ENCODE measurements around the gene ALG1.
"Not testable (repeated sequence)": the region's sequence is repeated elsewhere in the genome, so short reads cannot be mapped to it uniquely, and the experiment has no call there.

DNA sequence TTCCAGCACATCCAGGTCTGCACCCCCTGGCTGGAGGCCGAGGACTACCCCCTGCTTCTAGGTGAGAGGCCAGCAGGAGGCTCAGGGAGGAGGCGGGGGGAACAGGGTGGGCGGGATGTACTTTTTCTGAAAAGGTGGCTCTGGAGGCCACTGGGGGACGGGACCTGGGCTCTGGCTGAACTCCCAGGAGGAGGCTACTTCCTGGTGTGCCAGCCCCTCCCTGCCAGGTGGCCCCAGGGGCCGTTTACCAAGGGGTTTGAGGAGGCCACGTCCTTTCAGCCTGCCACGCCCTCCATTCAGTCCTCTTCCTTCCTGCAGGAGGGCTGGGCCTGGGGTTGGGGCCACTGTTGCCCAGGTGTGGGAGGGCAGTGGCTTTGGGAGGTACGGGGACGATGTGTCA is 9.4 kb downstream of the ALG1 start:
- TF ChIP-seq, protein P1, sequence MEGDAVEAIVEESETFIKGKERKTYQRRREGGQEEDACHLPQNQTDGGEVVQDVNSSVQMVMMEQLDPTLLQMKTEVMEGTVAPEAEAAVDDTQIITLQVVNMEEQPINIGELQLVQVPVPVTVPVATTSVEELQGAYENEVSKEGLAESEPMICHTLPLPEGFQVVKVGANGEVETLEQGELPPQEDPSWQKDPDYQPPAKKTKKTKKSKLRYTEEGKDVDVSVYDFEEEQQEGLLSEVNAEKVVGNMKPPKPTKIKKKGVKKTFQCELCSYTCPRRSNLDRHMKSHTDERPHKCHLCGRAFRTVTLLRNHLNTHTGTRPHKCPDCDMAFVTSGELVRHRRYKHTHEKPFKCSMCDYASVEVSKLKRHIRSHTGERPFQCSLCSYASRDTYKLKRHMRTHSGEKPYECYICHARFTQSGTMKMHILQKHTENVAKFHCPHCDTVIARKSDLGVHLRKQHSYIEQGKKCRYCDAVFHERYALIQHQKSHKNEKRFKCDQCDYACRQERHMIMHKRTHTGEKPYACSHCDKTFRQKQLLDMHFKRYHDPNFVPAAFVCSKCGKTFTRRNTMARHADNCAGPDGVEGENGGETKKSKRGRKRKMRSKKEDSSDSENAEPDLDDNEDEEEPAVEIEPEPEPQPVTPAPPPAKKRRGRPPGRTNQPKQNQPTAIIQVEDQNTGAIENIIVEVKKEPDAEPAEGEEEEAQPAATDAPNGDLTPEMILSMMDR (IDR thresholded peaks at IDR 0.05): not testable (repeated sequence)
- TF ChIP-seq POLR2AphosphoS5 (IDR thresholded peaks at IDR 0.05): not testable (repeated sequence)

All from sigmoid colon (tissue), 4 donors.